HEK293 (cell line): Measurements from ENCODE around the gene GABBR2.

Experiments used
- CTCF ChIA-PET: fragments of 350-600 bp; formaldehyde crosslinking; extraction: SDS; loops from one replicate; lab custom pipeline; 2021; ENCODE audit warnings: antibody characterized with exemption; lab: Yijun Ruan, JAX
- POLR2A ChIA-PET: fragments of 300-600 bp; formaldehyde crosslinking; extraction: SDS; loops from one replicate; lab custom pipeline; 2020; ENCODE audit warnings: antibody characterized with exemption, inconsistent platforms; lab: Yijun Ruan, JAX
- H3K27ac ChIP-seq: fragments of 200-500 bp; sonication (Bioruptor generic); 2 replicates; pipeline ENCODE4 v1.5.1; 2014; ENCODE audit warnings: low read depth, low read length, control low read depth, inconsistent platforms; ENCODE audit errors: extremely low read depth
- H3K36me3 ChIP-seq, 2 experiments: fragments of 200-500 bp in 1 of 2; sonication (Bioruptor generic) in 1 of 2; 1 replicate in 1 of 2; 2 replicates in 1 of 2; pipeline ENCODE4 v1.5.1; 2014 to 2017; ENCODE audit warnings: inconsistent platforms in 2 of 2, low read length in 2 of 2; ENCODE audit not compliant: control insufficient read depth in 2 of 2, insufficient read depth in 1 of 2
- H3K4me1 ChIP-seq: fragments of 200-500 bp; sonication (Bioruptor generic); 2 replicates; pipeline ENCODE4 v1.5.1; 2014; ENCODE audit warnings: mild to moderate bottlenecking, low read length, inconsistent platforms; ENCODE audit not compliant: control insufficient read depth, insufficient read depth
- H3K4me3 ChIP-seq: 2 replicates; pipeline ENCODE4 v1.5.1; 2011; ENCODE audit warnings: low read depth, mild to moderate bottlenecking, control low read depth, low read length, moderate library complexity
- H3K9me3 ChIP-seq: fragments of 200-500 bp; sonication (Bioruptor generic); 2 replicates; pipeline ENCODE4 v1.5.1; 2014; ENCODE audit warnings: low read depth, low read length, inconsistent platforms; ENCODE audit not compliant: control insufficient read depth, insufficient read depth
- ATF2 ChIP-seq: fragments of 450-650 bp; formaldehyde crosslinking; IDR thresholded peaks from 2 replicates; pipeline ENCODE4 v1.5.1; 2016; ENCODE audit warnings: missing biosample characterization, missing genetic modification characterization, low read depth
- BCL11A ChIP-seq: fragments of 450-650 bp; formaldehyde crosslinking; IDR thresholded peaks from 2 replicates; pipeline ENCODE4 v1.5.1; 2016; ENCODE audit warnings: low read depth, missing biosample characterization, missing genetic modification characterization
- GLI2 ChIP-seq: fragments of 450-650 bp; formaldehyde crosslinking; IDR thresholded peaks from 2 replicates; pipeline ENCODE4; 2017; ENCODE audit warnings: missing biosample characterization, missing genetic modification characterization, low read depth, borderline replicate concordance
- KLF1 ChIP-seq: fragments of 450-650 bp; formaldehyde crosslinking; IDR thresholded peaks from 2 replicates; pipeline ENCODE4 v1.5.1; 2016; ENCODE audit warnings: missing biosample characterization, missing genetic modification characterization
- KLF16 ChIP-seq: fragments of 450-650 bp; formaldehyde crosslinking; IDR thresholded peaks from 2 replicates; pipeline ENCODE4 v1.5.1; 2017; ENCODE audit warnings: missing biosample characterization, missing genetic modification characterization
- KLF7 ChIP-seq: fragments of 450-650 bp; formaldehyde crosslinking; IDR thresholded peaks from 2 replicates; pipeline ENCODE4 v1.5.1; 2016; ENCODE audit warnings: missing biosample characterization, missing genetic modification characterization, borderline replicate concordance
- KLF9 ChIP-seq: fragments of 450-650 bp; formaldehyde crosslinking; IDR thresholded peaks from 2 replicates; pipeline ENCODE4 v1.5.1; 2016; ENCODE audit warnings: missing biosample characterization, missing genetic modification characterization, low read depth
- PBX3 ChIP-seq: sonication (generic); formaldehyde crosslinking; IDR thresholded peaks from 2 replicates; pipeline ENCODE4 v1.8.1; 2022; ENCODE audit warnings: mild to moderate bottlenecking, moderate library complexity, missing genetic modification reagents
- SP3 ChIP-seq: fragments of 450-650 bp; formaldehyde crosslinking; IDR thresholded peaks from 2 replicates; pipeline ENCODE4 v1.5.1; 2016; ENCODE audit warnings: missing biosample characterization, missing genetic modification characterization
- ZBTB1 ChIP-seq: fragments of 450-650 bp; formaldehyde crosslinking; IDR thresholded peaks from 2 replicates; pipeline ENCODE4 v1.5.1; 2016; ENCODE audit warnings: missing biosample characterization, missing genetic modification characterization
- ZBTB49 ChIP-seq: fragments of 450-650 bp; formaldehyde crosslinking; IDR thresholded peaks from 2 replicates; pipeline ENCODE4 v1.5.1; 2016; ENCODE audit warnings: missing biosample characterization, missing genetic modification characterization, low read depth
- ZNF10 ChIP-seq: fragments of 450-650 bp; formaldehyde crosslinking; IDR thresholded peaks from 2 replicates; pipeline ENCODE4 v1.5.1; 2017; ENCODE audit warnings: missing biosample characterization, missing genetic modification characterization
- ZNF138 ChIP-seq: fragments of 450-650 bp; formaldehyde crosslinking; IDR thresholded peaks from 2 replicates; pipeline ENCODE4 v1.5.1; 2016; ENCODE audit warnings: missing biosample characterization, missing genetic modification characterization, borderline replicate concordance
- ZNF169 ChIP-seq: fragments of 450-650 bp; formaldehyde crosslinking; IDR thresholded peaks from 2 replicates; pipeline ENCODE4 v1.5.1; 2016; ENCODE audit warnings: missing biosample characterization, missing genetic modification characterization
- ZNF221 ChIP-seq: fragments of 450-650 bp; formaldehyde crosslinking; IDR thresholded peaks from 2 replicates; pipeline ENCODE4 v1.5.1; 2017; ENCODE audit warnings: missing biosample characterization, missing genetic modification characterization, borderline replicate concordance
- ZNF354C ChIP-seq: fragments of 450-650 bp; formaldehyde crosslinking; IDR thresholded peaks from 2 replicates; pipeline ENCODE4 v1.5.1; 2016; ENCODE audit warnings: missing biosample characterization, missing genetic modification characterization, low read depth, borderline replicate concordance
- ZNF416 ChIP-seq: fragments of 450-650 bp; formaldehyde crosslinking; IDR thresholded peaks from 2 replicates; pipeline ENCODE4 v1.5.1; 2016; ENCODE audit warnings: missing biosample characterization, missing genetic modification characterization
- ZNF423 ChIP-seq: fragments of 450-650 bp; formaldehyde crosslinking; IDR thresholded peaks from 2 replicates; pipeline ENCODE4 v1.5.1; 2016; ENCODE audit warnings: missing biosample characterization, missing genetic modification characterization
- ZNF560 ChIP-seq: fragments of 450-650 bp; formaldehyde crosslinking; IDR thresholded peaks from 2 replicates; pipeline ENCODE4 v1.5.1; 2017; ENCODE audit warnings: missing biosample characterization, missing genetic modification characterization, borderline replicate concordance
- ZNF747 ChIP-seq: fragments of 450-650 bp; formaldehyde crosslinking; IDR thresholded peaks from 2 replicates; pipeline ENCODE4 v1.5.1; 2016; ENCODE audit warnings: missing biosample characterization, missing genetic modification characterization
- ZNF76 ChIP-seq: fragments of 450-650 bp; formaldehyde crosslinking; IDR thresholded peaks from 2 replicates; pipeline ENCODE4; 2016; ENCODE audit warnings: low read depth, missing biosample characterization, missing genetic modification characterization, borderline replicate concordance
- ZNF837 ChIP-seq: fragments of 450-650 bp; formaldehyde crosslinking; IDR thresholded peaks from 2 replicates; pipeline ENCODE4 v1.5.1; 2016; ENCODE audit warnings: missing biosample characterization, missing genetic modification characterization
- ZXDB ChIP-seq: fragments of 450-650 bp; formaldehyde crosslinking; IDR thresholded peaks from 2 replicates; pipeline ENCODE4 v1.5.1; 2016; ENCODE audit warnings: missing biosample characterization, missing genetic modification characterization
- TF ChIP-seq, protein P1 (sequence below): fragments of 450-650 bp; formaldehyde crosslinking; IDR thresholded peaks from 2 replicates; pipeline ENCODE4 v1.5.1; 2016; ENCODE audit warnings: missing biosample characterization, missing genetic modification characterization

GABBR2 gene

DNA sequence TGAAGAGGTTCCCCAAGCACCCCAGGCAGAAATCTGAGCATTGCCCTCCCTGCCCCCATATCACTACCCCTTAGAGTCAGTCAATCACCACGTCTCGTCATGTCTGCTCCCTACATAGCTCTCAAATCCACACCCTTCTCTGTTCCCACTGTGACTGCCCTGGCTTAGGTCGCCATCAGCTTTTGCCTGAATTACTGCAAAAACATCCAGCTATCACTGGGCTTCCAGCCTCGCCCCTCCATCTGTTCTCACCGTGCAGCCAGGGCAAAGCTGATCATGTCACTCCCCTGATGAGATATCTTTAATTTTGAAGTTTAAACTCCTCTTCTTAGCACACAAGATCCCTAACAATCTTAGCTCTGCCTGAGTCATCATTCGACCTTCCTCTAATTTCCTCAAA lies 363.7 kb downstream of the GABBR2 start (continued):
- TF ChIP-seq ZNF747 (no peak), ZNF169 (tag by site-specific recombination) (no peak), ZNF76 (tag by site-specific recombination) (no peak), ZNF416 (tag by site-specific recombination) (no peak), BCL11A (tag by site-specific recombination) (no peak), PBX3 (CRISPR knock-in tag) (no peak), ZNF10 (tag by site-specific recombination) (no peak), ZNF138 (tag by site-specific recombination) (no peak), ZNF423 (tag by site-specific recombination) (no peak)
- TF ChIP-seq, protein P1, sequence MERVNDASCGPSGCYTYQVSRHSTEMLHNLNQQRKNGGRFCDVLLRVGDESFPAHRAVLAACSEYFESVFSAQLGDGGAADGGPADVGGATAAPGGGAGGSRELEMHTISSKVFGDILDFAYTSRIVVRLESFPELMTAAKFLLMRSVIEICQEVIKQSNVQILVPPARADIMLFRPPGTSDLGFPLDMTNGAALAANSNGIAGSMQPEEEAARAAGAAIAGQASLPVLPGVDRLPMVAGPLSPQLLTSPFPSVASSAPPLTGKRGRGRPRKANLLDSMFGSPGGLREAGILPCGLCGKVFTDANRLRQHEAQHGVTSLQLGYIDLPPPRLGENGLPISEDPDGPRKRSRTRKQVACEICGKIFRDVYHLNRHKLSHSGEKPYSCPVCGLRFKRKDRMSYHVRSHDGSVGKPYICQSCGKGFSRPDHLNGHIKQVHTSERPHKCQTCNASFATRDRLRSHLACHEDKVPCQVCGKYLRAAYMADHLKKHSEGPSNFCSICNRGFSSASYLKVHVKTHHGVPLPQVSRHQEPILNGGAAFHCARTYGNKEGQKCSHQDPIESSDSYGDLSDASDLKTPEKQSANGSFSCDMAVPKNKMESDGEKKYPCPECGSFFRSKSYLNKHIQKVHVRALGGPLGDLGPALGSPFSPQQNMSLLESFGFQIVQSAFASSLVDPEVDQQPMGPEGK (tag by site-specific recombination) = no peak

- Histone ChIP-seq H3K27ac (no peak overlapping the region), H3K9me3 (no peaks in the 10 kb centered on the region), H3K4me1 (no peaks in the 10 kb centered on the region), H3K36me3 (no peaks in the 10 kb centered on the region), H3K4me3 (no peak overlapping the region)
- TF ChIP-seq ZBTB1 (tag by site-specific recombination) = no peak
- TF ChIP-seq ZBTB49 = no peak
- no peak for TF ChIP-seq KLF1
- TF ChIP-seq KLF7 (tag by site-specific recombination) = no peak
- TF ChIP-seq ZNF560 (tag by site-specific recombination) = no peak
- TF ChIP-seq KLF16 = no peak
- no peak for TF ChIP-seq SP3 (tag by site-specific recombination)
- TF ChIP-seq ATF2 (tag by site-specific recombination) = no peak
- TF ChIP-seq GLI2 (tag by site-specific recombination) = no peak
- TF ChIP-seq ZNF354C (tag by site-specific recombination) = no peak
- no peak for TF ChIP-seq KLF9 (tag by site-specific recombination)
- no peak for TF ChIP-seq ZNF221
- TF ChIP-seq ZNF837 = no peak
- no peak for TF ChIP-seq ZXDB (tag by site-specific recombination)
- ChIA-PET POLR2A (no interaction called here), CTCF (interaction anchor here (0.6 to 0.8 kb wide), 2 partner anchors 10 to 28 kb away, joined by 3 to 4 read pairs; no protein-coding TSS in a partner anchor)
Observed at GRCh38 chr9:98344581-98344980, 364.2 kb downstream of the GABBR2 start.
